Trophoblast cell (in vitro differentiated cells and primary cell): Measurements from ENCODE around the gene MDGA2.
"Not testable (repeated sequence)": the region's sequence is repeated elsewhere in the genome, so short reads cannot be mapped to it uniquely, and the experiment has no call there.

Experiments used
- DNase-seq, 2 donors: peaks; one replicate each; pipeline ENCODE4 v3.0.0-alpha.2; 2016
- H2AFZ ChIP-seq: 2 replicates; pipeline ENCODE4 v1.6.1; 2013; ENCODE audit warnings: low read length, moderate library complexity, mild to moderate bottlenecking; ENCODE audit not compliant: insufficient read depth, poor library complexity
- H2AK5ac ChIP-seq: 2 replicates; pipeline ENCODE4 v1.6.1; 2013; ENCODE audit warnings: mild to moderate bottlenecking, low read length
- H2BK120ac ChIP-seq: 2 replicates; pipeline ENCODE4 v1.6.1; 2013; ENCODE audit warnings: low read length, mild to moderate bottlenecking, moderate library complexity; ENCODE audit not compliant: insufficient read depth, poor library complexity
- H2BK12ac ChIP-seq: 2 replicates; pipeline ENCODE4 v1.6.1; 2013; ENCODE audit warnings: mild to moderate bottlenecking, low read length, moderate library complexity
- H2BK5ac ChIP-seq: 2 replicates; pipeline ENCODE4 v1.6.1; 2013; ENCODE audit warnings: low read length, low read depth, moderate library complexity, mild to moderate bottlenecking; ENCODE audit not compliant: poor library complexity
- H3K14ac ChIP-seq: 2 replicates; pipeline ENCODE4 v1.6.1; 2013; ENCODE audit warnings: mild to moderate bottlenecking, low read length
- H3K18ac ChIP-seq: 2 replicates; pipeline ENCODE4 v1.6.1; 2013; ENCODE audit warnings: mild to moderate bottlenecking, low read length
- H3K23ac ChIP-seq: 2 replicates; pipeline ENCODE4 v1.6.1; 2013; ENCODE audit warnings: low read length
- H3K27ac ChIP-seq: 2 replicates; pipeline ENCODE4 v1.5.1; 2013; ENCODE audit warnings: low read depth, mild to moderate bottlenecking, inconsistent platforms, low read length, moderate library complexity
- H3K27me3 ChIP-seq: 2 replicates; pipeline ENCODE4 v1.6.1; 2013; ENCODE audit warnings: inconsistent platforms, mild to moderate bottlenecking, low read length, moderate library complexity; ENCODE audit not compliant: insufficient read depth
- H3K36me3 ChIP-seq, 2 experiments: 1 replicate in 1 of 2; 2 replicates in 1 of 2; pipeline ENCODE4 v1.6.1; 2013; ENCODE audit warnings: low read length in 2 of 2, mild to moderate bottlenecking in 2 of 2, moderate library complexity in 1 of 2; ENCODE audit not compliant: insufficient read depth in 2 of 2, control insufficient read depth in 1 of 2
- H3K4ac ChIP-seq: 2 replicates; pipeline ENCODE4 v1.6.1; 2013; ENCODE audit warnings: low read depth, mild to moderate bottlenecking, low read length, moderate library complexity
- H3K4me1 ChIP-seq, 2 experiments: 1 replicate in 1 of 2; 2 replicates in 1 of 2; pipeline ENCODE4 v1.6.1; 2013; ENCODE audit warnings: low read length in 2 of 2, mild to moderate bottlenecking in 2 of 2, moderate library complexity in 1 of 2; ENCODE audit not compliant: insufficient read depth in 2 of 2, control insufficient read depth in 1 of 2
- H3K4me2 ChIP-seq: 2 replicates; pipeline ENCODE4 v1.6.1; 2013; ENCODE audit warnings: inconsistent platforms, mild to moderate bottlenecking, low read length, moderate library complexity
- H3K4me3 ChIP-seq: 2 replicates; pipeline ENCODE4 v1.5.1; 2013; ENCODE audit warnings: mild to moderate bottlenecking, low read depth, low read length, inconsistent platforms
- H3K79me1 ChIP-seq: one replicate; pipeline ENCODE4 v1.6.1; 2013; ENCODE audit warnings: low read length
- H3K79me2 ChIP-seq: 2 replicates; pipeline ENCODE4 v1.6.1; 2013; ENCODE audit warnings: low read length, mild to moderate bottlenecking; ENCODE audit not compliant: control insufficient read depth, insufficient read depth, poor library complexity
- H3K9ac ChIP-seq: 2 replicates; pipeline ENCODE4 v1.6.1; 2013; ENCODE audit warnings: mild to moderate bottlenecking, low read length
- H3K9me3 ChIP-seq: 2 replicates; pipeline ENCODE4 v1.6.1; 2013; ENCODE audit warnings: low read depth, mild to moderate bottlenecking, control low read depth, inconsistent platforms, low read length; ENCODE audit not compliant: insufficient read depth
- H4K12ac ChIP-seq: 2 replicates; pipeline ENCODE4 v1.6.1; 2013; ENCODE audit warnings: low read depth, mild to moderate bottlenecking, low read length, moderate library complexity
- H4K8ac ChIP-seq: 2 replicates; pipeline ENCODE4 v1.6.1; 2013; ENCODE audit warnings: low read depth, mild to moderate bottlenecking, low read length, moderate library complexity
- H4K91ac ChIP-seq: one replicate; pipeline ENCODE4 v1.6.1; 2013; ENCODE audit warnings: low read depth, mild to moderate bottlenecking, low read length, moderate library complexity
- WGBS: extraction: QIAGEN DNeasy Blood & Tissue Kit; methylation state at CpG from one replicate; pipeline ENCODE4 v1.1.7; 2013; ENCODE audit warnings: missing lambda C conversion rate; ENCODE audit not compliant: insufficient read length, insufficient coverage; ENCODE audit errors: extremely low coverage; 5-methylcytosine and 5-hydroxymethylcytosine counted together

The MDGA2 gene

DNA sequence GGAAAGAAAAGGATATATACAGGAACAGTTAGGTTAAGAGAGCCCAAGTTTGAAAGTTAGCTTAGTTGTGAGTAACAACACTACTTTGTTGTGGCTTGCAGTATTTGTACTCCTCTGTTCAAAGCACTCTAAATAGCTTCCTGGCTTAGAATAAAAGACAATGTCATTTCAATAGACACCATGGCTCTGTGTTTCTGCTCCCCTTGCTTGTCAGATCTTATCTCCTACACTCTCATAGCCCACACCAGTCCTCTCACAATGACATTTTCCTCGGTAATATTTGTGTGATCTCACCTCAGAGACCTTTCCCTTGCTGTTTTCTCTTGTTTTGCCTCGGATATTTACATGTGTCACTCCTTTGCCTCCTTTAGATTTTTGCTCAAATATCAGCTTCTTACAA is 418.4 kb downstream of the MDGA2 start:
- no peak overlapping the region for H3K23ac ChIP-seq
- H4K8ac ChIP-seq = no peak overlapping the region
- no peak overlapping the region for H3K9ac ChIP-seq
- H3K27ac ChIP-seq = no peak overlapping the region
- WGBS = no CpG with 5 or more reads among the region's 2 CpGs
- H3K4me2 ChIP-seq = peak overlapping the region; percentile 23
- no peak overlapping the region for H4K91ac ChIP-seq
- H3K9me3 ChIP-seq = peaks cover 5% of the 10 kb centered on the region
- H2BK5ac ChIP-seq = no peak overlapping the region
- H3K36me3 ChIP-seq = no peaks in the 10 kb centered on the region
- no peak for DNase-seq
- H3K4me3 ChIP-seq = no peak overlapping the region
- no peak overlapping the region for H4K12ac ChIP-seq
- no peak overlapping the region for H3K18ac ChIP-seq
- H2AK5ac ChIP-seq = no peak overlapping the region
- no peaks in the 10 kb centered on the region for H3K4me1 ChIP-seq
- no peak overlapping the region for H2BK120ac ChIP-seq
- no peak overlapping the region for H3K4ac ChIP-seq
- no peak overlapping the region for H2BK12ac ChIP-seq
- H3K79me2 ChIP-seq = no peaks in the 10 kb centered on the region
- H3K27me3 ChIP-seq = no peaks in the 10 kb centered on the region
- H3K79me1 ChIP-seq = no peaks in the 10 kb centered on the region
- no peak overlapping the region for H2AFZ ChIP-seq
- no peak overlapping the region for H3K14ac ChIP-seq

DNA sequence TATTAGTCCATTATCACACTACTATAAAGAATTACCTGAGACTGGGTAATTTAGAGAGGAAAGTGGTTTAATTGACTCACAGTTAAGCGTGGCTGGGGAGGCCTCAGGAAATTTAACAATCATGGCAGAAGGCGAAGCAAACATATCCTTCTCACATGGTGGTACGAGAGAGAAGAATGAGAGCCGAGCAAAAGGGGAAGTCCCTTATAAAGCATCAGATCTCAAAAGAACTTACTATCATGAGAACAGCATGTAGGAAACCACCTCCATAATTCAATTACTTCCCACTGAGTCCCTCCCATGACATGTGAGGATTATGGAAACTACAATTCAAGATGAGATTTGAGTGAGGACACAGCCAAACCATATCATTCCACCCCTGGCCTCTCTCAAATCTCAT is 422.6 kb downstream of the MDGA2 start:
- DNase-seq = no peak
- Histone ChIP-seq H2BK12ac (no peak overlapping the region), H3K4me1 (no peaks in the 10 kb centered on the region), H3K14ac (no peak overlapping the region), H3K4me3 (no peak overlapping the region), H4K91ac (no peak overlapping the region), H3K4me2 (no peak overlapping the region), H2BK5ac (no peak overlapping the region), H2BK120ac (no peak overlapping the region), H2AK5ac (no peak overlapping the region), H3K4ac (no peak overlapping the region), H3K36me3 (no peaks in the 10 kb centered on the region), H3K79me2 (no peaks in the 10 kb centered on the region), H3K9me3 (peaks cover 5% of the 10 kb centered on the region), H3K23ac (no peak overlapping the region), H3K27me3 (no peaks in the 10 kb centered on the region), H3K9ac (no peak overlapping the region), H3K18ac (no peak overlapping the region), H4K8ac (no peak overlapping the region), H2AFZ (no peak overlapping the region), H3K27ac (no peak overlapping the region), H4K12ac (no peak overlapping the region), H3K79me1 (no peaks in the 10 kb centered on the region)
- no CpG with 5 or more reads among the region's 4 CpGs for WGBS

DNA sequence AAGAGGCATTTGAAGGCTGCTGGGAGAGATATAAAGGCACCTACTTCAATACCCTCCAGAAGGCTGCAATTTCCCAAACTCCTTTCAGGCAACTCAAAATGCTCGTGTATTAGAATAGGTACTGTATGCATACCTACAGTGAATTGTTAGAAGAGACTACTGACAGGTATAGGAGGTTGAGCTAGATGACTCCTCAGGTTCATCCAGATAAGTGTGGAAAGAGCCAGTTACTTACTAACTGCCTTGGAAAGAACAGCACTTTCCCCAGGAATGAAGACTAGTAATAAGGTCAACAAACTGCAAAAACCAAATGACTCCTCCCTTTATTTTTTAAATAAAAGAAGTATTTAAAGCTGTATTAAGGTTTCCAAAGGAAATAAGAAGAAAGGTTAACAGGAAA is 429.0 kb downstream of the MDGA2 start:
- no peak overlapping the region for H3K23ac ChIP-seq
- no peaks in the 10 kb centered on the region for H3K79me2 ChIP-seq
- no peak overlapping the region for H2BK120ac ChIP-seq
- H2BK12ac ChIP-seq = no peak overlapping the region
- H2AK5ac ChIP-seq = no peak overlapping the region
- no peaks in the 10 kb centered on the region for H3K79me1 ChIP-seq
- H2BK5ac ChIP-seq = no peak overlapping the region
- H3K36me3 ChIP-seq = no peaks in the 10 kb centered on the region
- no peak for DNase-seq
- H3K9ac ChIP-seq = no peak overlapping the region
- no peak overlapping the region for H3K18ac ChIP-seq
- H3K9me3 ChIP-seq = no peaks in the 10 kb centered on the region
- H4K91ac ChIP-seq = no peak overlapping the region
- no CpG with 5 or more reads among the region's 1 CpG for WGBS
- H4K8ac ChIP-seq = no peak overlapping the region
- no peaks in the 10 kb centered on the region for H3K27me3 ChIP-seq
- no peaks in the 10 kb centered on the region for H3K4me1 ChIP-seq
- no peak overlapping the region for H4K12ac ChIP-seq
- H3K27ac ChIP-seq = no peak overlapping the region
- H3K4me2 ChIP-seq = no peak overlapping the region
- no peak overlapping the region for H3K4me3 ChIP-seq
- H2AFZ ChIP-seq = no peak overlapping the region
- H3K4ac ChIP-seq = no peak overlapping the region
- no peak overlapping the region for H3K14ac ChIP-seq

DNA sequence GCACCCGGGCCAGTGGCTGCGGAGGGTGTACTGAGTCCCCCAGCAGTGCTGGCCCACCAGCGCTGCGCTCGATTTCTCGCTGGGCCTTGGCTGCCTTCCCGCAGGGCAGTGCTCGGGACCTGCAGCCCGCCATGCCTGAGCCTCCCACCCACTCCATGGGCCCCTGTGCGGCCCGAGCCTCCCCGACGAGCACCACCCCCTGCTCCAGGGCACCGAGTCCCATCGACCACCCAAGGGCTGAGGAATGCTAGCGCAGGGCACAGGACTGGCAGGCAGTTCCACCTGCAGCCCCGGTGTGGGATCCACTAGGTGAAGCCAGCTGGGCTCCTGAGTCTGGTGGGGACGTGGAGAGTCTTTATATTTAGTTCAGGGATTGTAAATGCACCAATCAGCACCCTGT is 432.8 kb downstream of the MDGA2 start:
- H2AFZ ChIP-seq, DNase-seq, H3K4me1 ChIP-seq, H3K14ac ChIP-seq, H3K18ac ChIP-seq, H2AK5ac ChIP-seq, H3K27me3 ChIP-seq, H2BK5ac ChIP-seq, H4K8ac ChIP-seq, H3K4me3 ChIP-seq, H3K4ac ChIP-seq, H3K79me2 ChIP-seq, H4K12ac ChIP-seq, H2BK120ac ChIP-seq, H3K23ac ChIP-seq, H4K91ac ChIP-seq, H3K79me1 ChIP-seq, H2BK12ac ChIP-seq, H3K9ac ChIP-seq, H3K4me2 ChIP-seq, H3K27ac ChIP-seq, H3K36me3 ChIP-seq, H3K9me3 ChIP-seq: not testable (repeated sequence)
- 100% methylated on average over 1 of the region's 18 CpGs for WGBS
